HG02938 (cell line): ENCODE data around the gene GPR107.

Source experiments
- ATAC-seq: cut with Tn5 transposase; IDR thresholded peaks from one replicate; pipeline ENCODE4 v1.9.1; 2021; ENCODE audit warnings: mild to moderate bottlenecking, moderate library complexity; ENCODE audit not compliant: unreplicated experiment

The GPR107 gene

GRCh38 chr9:130107234-130107861 lies 53.6 kb downstream of the GPR107 start:
- no peak for ATAC-seq

- no peak for ATAC-seq
Measured at GRCh38 chr9:130107955-130108354, 54.2 kb downstream of the GPR107 start.

GRCh38 chr9:130110166-130110565 lies 56.5 kb downstream of the GPR107 start:
- ATAC-seq = no peak

GRCh38 chr9:130110596-130111021 lies 56.9 kb downstream of the GPR107 start:
- no peak for ATAC-seq

DNA sequence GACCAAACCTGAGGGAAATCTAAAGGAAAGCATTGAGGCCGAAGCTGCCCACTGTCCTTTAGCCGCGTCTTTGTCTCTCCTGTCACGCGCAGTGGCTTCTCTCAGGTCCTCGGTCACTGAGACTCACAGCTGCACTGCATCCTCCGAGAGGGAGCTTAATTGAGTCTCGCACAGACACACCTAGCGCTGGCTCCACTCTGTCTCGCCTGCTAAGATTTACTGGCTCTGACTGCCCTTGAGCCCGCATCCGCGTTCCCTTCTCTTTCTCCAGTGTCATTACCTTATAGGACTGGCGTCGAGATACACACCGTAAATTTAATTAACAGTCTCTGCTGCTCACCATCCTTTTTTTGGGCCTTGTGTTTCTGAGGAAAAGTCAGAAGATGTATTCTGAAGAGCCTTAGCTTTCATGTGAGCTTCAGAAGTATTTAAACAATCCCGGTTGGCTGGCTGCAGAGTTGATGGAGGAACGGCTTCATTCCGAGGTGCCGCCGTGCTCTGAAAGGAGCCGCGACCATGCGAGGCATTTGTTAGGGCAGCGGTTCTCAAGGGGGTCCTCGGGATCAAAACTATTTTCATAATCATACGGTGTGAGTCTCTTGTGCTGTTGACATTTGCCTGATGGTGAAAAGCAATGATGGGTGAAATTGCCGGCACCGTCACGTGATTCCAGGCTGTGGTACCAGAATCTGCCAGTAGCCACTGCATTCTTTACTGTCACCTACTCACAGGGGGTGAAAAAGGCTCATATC lies 58.3 kb downstream of the GPR107 start:
- no peak for ATAC-seq

DNA sequence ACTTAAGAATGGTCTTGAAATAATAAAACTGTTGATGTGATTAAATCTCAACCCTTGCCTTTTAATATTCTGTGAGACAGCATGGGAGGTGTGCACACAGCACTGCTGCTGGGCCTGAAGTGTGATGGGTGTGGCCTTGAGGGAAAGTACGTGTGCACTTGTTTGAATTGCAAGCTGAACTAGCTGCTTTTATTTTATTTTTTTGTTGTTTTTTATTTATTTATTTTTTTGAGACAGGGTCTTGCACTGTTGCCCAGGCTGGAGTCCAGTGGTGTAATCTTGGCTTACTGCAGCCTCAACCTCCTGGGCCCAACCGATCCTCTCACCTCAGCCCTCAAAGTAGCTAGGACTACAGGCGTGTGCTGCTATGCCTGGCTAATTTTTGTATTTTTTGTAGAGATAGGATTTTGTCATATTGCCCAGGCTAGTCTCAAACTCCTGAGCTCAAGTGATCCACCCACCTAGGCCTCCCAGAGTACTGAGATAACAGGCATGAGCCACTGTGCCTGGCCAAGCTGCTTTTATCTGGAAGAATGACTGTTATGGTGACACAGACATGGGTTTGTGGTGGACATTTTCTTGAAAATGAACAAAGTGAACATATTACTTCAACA lies 58.9 kb downstream of the GPR107 start:
- no peak for ATAC-seq

DNA sequence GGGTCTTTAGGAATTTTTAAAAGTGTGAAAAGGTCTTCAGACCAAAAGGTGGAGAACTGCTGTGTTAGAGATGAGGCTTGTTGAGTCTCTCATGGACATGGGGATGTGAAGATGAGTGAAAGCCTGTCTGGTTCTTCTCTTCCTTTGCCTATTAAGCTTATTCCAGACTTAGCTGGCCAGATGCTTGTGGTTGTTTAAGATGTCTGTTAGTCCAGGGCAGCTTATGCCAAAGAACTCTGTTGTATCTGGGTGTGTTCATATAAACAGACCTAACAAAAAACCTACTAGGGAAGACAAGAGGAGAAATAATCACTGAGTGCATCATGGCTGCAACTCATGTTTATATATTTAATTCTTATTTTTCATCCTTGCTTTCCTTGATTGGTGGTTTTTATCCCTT lies 61.0 kb downstream of the GPR107 start:
- ATAC-seq = no peak

- no peak for ATAC-seq
Measured at GRCh38 chr9:130116346-130116745, 62.6 kb downstream of the GPR107 start.

GRCh38 chr9:130117376-130117775 lies 63.7 kb downstream of the GPR107 start:
- ATAC-seq = no peak

GRCh38 chr9:130117816-130118632 lies 64.3 kb downstream of the GPR107 start:
- no peak for ATAC-seq

DNA sequence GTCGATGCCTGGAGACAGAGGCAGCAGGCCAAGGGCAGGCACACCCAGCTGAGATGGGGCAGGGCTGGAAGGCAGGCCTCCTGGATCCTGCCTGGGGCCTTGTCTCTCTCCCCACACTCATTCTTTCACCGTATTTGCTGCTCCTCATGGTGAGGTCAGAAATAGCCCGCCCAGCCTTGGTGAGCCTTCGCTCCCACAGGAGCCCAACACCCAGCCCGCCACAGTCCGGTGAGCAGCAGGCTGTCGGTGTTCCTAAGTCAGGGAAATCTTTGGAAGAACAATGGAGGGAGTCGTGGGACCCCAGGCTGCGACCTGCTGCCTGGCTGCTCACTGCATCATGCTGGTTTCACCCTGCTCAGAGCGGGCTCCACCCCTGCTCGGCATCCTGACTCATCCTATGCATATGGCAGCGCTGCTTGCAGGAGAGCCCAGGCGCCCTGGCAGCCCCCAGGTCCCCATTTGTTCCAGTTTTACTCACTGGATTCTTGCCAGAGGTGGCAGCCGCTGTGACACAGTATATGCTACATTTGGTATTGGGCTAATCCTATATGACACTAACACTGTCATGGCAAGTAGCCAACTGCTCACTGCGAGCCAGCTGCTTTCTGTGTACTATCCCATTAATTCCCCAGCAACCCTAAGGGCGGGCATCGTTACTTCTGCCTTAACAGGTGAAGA lies 65.3 kb downstream of the GPR107 start:
- ATAC-seq = no peak

GRCh38 chr9:130119519-130120298 lies 66.0 kb downstream of the GPR107 start:
- no peak for ATAC-seq

GRCh38 chr9:130120299-130120587 lies 66.5 kb downstream of the GPR107 start:
- no peak for ATAC-seq

DNA sequence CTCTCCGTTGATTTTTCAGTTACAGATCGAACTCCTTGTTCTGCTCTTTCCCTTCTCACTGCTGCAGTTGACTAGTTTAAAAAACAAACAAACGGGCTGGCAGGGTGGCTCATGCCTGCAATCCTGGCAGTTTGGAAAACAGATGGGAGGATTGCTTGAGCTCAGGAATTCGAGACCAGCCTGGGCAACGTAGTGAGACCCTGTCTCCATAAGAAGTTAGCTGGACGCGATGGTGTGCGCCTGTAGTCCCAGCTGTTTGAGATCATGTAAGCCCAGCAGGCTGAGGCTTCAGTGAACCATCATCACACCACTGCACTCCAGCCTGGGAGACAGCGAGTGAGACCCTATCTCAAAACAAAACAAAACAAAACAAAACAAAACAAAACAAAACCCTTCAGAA lies 67.1 kb downstream of the GPR107 start:
- ATAC-seq = no peak

DNA sequence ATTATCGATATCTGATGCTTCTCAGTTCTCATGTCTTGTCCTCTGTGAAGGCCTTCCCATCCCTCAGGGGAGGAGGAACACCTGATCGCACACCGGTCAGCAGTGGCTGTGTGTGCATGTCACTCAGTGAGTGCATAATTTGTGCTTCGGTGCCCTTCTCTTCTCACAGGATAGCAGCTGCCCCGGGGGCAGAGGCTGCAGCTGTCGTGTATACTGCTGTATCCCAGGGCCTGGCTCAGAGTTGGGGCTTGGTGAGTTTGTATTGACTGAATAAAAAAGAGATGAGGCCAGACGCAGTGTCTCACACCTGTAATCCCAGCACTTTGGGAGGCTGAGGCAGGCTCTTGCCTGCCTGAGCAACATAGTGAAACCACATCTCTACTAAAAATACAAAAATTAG lies 68.8 kb downstream of the GPR107 start:
- no peak for ATAC-seq

DNA sequence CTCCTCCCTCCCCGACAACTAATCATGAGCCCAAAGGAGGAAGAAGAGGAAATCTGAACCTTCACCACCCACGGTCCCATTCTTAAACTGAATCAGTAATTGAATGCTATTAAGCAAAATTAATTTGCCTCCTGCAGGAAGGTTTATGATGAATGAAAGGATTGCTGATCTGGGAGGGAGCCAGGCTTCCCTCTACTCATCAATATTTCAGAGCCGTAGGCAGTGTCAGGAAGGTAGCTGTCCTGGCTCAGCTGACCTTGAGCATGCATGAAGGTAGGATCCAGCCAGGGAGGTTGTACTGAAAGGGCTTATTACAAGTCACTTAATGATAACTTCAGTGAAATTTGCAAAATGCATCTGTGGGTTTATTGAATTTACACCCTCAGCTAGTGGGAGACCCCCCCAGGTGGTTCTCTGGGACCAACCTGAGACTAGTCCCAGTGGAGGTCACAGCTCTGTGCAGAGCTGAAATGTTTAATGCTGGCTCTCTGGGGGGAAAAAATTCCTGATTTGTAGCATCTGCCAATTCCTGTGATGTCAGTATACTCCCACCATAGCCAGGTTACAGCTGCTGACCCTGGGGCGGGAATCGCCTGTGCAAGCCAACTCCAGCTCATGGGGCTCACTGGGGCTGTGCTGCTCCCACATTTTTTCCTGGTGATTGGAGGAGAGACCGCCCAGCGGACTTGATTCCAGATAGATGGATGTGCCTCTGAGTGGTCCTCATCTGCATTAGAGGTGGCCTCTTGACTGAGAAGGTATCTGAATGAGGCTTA lies 70.6 kb downstream of the GPR107 start:
- ATAC-seq = no peak

GRCh38 chr9:130126721-130127433 lies 73.2 kb downstream of the GPR107 start:
- ATAC-seq = no peak

- ATAC-seq = no peak
Measured at GRCh38 chr9:130128251-130128650, 74.5 kb downstream of the GPR107 start.
